ENCODE measurements around the gene CHN1.

The CHN1 gene

GRCh38 chr2:174919947-174920595 is 85.1 kb downstream of the CHN1 start:
- H3K27ac ChIP-seq = no peak overlapping the region
- no peak overlapping the region for H3K4me3 ChIP-seq
- no peak for DNase-seq (ENCODE audit: low spot score)
- no peak for TF ChIP-seq CTCF (IDR thresholded peaks at IDR 0.05)

GRCh38 chr2:174918886-174919526 is 86.2 kb downstream of the CHN1 start:
- no peak for TF ChIP-seq CTCF (IDR thresholded peaks at IDR 0.05)
- Histone ChIP-seq H3K4me3 (no peak overlapping the region), H3K27ac (no peak overlapping the region)
- no peak for DNase-seq (ENCODE audit: low spot score)

- DNase-seq (ENCODE audit: low spot score) = no peak
- no peak overlapping the region for H3K27ac ChIP-seq
- TF ChIP-seq CTCF (IDR thresholded peaks at IDR 0.05) = no peak
These were observed 88.8 kb downstream of the CHN1 start for GRCh38 chr2:174916270-174916930.

GRCh38 chr2:174914853-174915760 is 90.1 kb downstream of the CHN1 start:
- DNase-seq (ENCODE audit: low spot score) = no peak
- TF ChIP-seq CTCF (IDR thresholded peaks at IDR 0.05) = no peak
- H3K27ac ChIP-seq = no peak overlapping the region
- H3K4me3 ChIP-seq = no peak overlapping the region

More at GRCh38 chr2:174916270-174916930, 88.8 kb downstream of the CHN1 start:
- H3K4me3 ChIP-seq = no peak overlapping the region

- DNase-seq (ENCODE audit: low spot score) = no peak
- H3K4me3 ChIP-seq = no peak overlapping the region
- H3K27ac ChIP-seq = no peak overlapping the region
- no peak for TF ChIP-seq CTCF (IDR thresholded peaks at IDR 0.05)
These were observed 96.9 kb downstream of the CHN1 start for GRCh38 chr2:174908284-174908683.

GRCh38 chr2:174903264-174903556 is 102.0 kb downstream of the CHN1 start:
- no peak overlapping the region for H3K27ac ChIP-seq
- no peak for TF ChIP-seq CTCF (IDR thresholded peaks at IDR 0.05)
- no peak for DNase-seq (ENCODE audit: low spot score)
- H3K4me3 ChIP-seq = no peak overlapping the region
